Tibial artery (tissue), 4 donors: ENCODE results near the gene KAZN.

Source experiments
- DNase-seq, 2 donors: peaks; one replicate each; pipeline ENCODE4 v3.0.0-alpha.2; 2019
- H3K27ac ChIP-seq, 2 donors: fragments of 200-600 bp; sonication (generic) in 1 of 2; 1 replicate in 1 of 2; 2 replicates in 1 of 2; pipeline ENCODE4 v1.5.1; 2018 to 2019; ENCODE audit warnings: mild to moderate bottlenecking in 1 of 2
- H3K27me3 ChIP-seq, 2 donors: fragments of 200-600 bp; sonication (generic) in 1 of 2; one replicate each; pipeline versions ENCODE4 v1.5.1 to v1.6.0; 2016 to 2019
- H3K36me3 ChIP-seq, 3 donors: fragments of 200-600 bp; sonication (generic) in 2 of 3; one replicate each; pipeline ENCODE4 v1.5.1; 2016 to 2019; ENCODE audit warnings: mild to moderate bottlenecking in 2 of 3
- H3K4me1 ChIP-seq, 4 donors: fragments of 200-600 bp; sonication (generic) in 2 of 4; 1 replicate in 3 of 4; 2 replicates in 1 of 4; pipeline ENCODE4 v1.5.1; 2016 to 2019
- H3K4me3 ChIP-seq, 2 donors: fragments of 200-600 bp; sonication (generic) in 1 of 2; 1 replicate in 1 of 2; 2 replicates in 1 of 2; pipeline ENCODE4 v1.5.1; 2018 to 2019; ENCODE audit warnings: mild to moderate bottlenecking in 2 of 2
- H3K9me3 ChIP-seq, 3 donors: fragments of 200-600 bp; sonication (generic) in 1 of 3; one replicate each; pipeline ENCODE4 v1.5.1; 2016 to 2019
- intact Hi-C: fragments of 100-400 bp; cut with DNase I; formaldehyde crosslinking; loops from one replicate; pipeline ENCODE4 v1.15.0; 2023; ENCODE audit warnings: low total_unique reads
- TF ChIP-seq, protein P1 (sequence below), 2 experiments: fragments of 200-600 bp in 1 of 2; fragments of 450-650 bp in 1 of 2; IDR thresholded peaks; one replicate each; pipeline ENCODE4 v1.5.1; 2017 to 2019; ENCODE audit warnings: antibody characterized with exemption in 2 of 2, mild to moderate bottlenecking in 1 of 2, moderate library complexity in 1 of 2

Gene KAZN

DNA sequence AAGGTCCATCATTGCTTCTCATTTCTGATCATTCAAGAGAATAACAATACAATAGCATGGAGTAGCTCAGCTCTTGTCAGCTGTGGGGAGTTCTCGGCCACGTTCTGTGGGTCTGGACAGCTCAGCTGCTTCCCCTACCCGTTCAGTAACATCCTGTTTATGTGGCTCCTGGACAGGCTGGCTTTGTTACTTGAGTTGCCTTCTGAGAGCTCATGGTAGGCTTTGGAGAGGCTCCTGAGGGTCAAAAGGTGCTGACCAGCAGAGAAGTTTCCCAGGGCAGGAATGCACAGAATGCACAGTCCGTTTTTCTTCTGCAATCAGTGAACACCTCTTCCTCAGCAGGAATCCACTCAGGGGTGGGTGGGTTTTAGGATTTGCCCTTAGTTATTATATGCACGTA, 36.0 kb downstream of the KAZN start:
- H3K27me3 ChIP-seq = peaks cover 0 to 20% of the 10 kb centered on the region in 2 donors
- TF ChIP-seq, protein P1, sequence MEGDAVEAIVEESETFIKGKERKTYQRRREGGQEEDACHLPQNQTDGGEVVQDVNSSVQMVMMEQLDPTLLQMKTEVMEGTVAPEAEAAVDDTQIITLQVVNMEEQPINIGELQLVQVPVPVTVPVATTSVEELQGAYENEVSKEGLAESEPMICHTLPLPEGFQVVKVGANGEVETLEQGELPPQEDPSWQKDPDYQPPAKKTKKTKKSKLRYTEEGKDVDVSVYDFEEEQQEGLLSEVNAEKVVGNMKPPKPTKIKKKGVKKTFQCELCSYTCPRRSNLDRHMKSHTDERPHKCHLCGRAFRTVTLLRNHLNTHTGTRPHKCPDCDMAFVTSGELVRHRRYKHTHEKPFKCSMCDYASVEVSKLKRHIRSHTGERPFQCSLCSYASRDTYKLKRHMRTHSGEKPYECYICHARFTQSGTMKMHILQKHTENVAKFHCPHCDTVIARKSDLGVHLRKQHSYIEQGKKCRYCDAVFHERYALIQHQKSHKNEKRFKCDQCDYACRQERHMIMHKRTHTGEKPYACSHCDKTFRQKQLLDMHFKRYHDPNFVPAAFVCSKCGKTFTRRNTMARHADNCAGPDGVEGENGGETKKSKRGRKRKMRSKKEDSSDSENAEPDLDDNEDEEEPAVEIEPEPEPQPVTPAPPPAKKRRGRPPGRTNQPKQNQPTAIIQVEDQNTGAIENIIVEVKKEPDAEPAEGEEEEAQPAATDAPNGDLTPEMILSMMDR (IDR thresholded peaks at IDR 0.05) = no peak
- no peak overlapping the region for H3K27ac ChIP-seq
- H3K4me3 ChIP-seq = no peak overlapping the region
- DNase-seq = no peak
- no peaks in the 10 kb centered on the region for H3K36me3 ChIP-seq
- no peaks in the 10 kb centered on the region for H3K9me3 ChIP-seq
- no peaks in the 10 kb centered on the region for H3K4me1 ChIP-seq
- intact Hi-C loops = no loop called here

DNA sequence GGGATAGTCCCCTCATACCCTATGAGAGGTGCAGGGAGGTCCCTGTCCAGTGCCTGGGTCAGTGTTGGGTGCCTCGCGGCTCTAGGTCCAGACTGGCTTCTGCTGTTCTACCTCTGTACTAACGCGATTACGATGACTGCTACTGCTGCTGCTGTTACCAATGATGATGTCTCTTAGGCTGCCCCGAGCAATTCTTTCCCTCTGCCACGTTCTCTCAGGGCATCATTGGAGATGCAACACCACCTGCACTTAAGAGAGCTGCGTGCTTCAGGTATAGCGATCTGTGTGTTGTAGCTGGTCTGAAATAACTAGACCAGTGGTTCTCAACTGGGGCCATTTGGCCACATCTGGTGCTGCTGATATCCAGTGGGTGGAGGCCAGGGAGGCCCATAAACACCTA, 36.9 kb downstream of the KAZN start:
- Histone ChIP-seq H3K27ac (no peak overlapping the region), H3K9me3 (no peaks in the 10 kb centered on the region), H3K4me1 (no peaks in the 10 kb centered on the region), H3K27me3 (peaks cover 0 to 20% of the 10 kb centered on the region in 2 donors), H3K36me3 (no peaks in the 10 kb centered on the region), H3K4me3 (no peak overlapping the region)
- no peak for DNase-seq
- intact Hi-C loops = no loop called here
- TF ChIP-seq, protein P1 (IDR thresholded peaks at IDR 0.05) = no peak

DNA sequence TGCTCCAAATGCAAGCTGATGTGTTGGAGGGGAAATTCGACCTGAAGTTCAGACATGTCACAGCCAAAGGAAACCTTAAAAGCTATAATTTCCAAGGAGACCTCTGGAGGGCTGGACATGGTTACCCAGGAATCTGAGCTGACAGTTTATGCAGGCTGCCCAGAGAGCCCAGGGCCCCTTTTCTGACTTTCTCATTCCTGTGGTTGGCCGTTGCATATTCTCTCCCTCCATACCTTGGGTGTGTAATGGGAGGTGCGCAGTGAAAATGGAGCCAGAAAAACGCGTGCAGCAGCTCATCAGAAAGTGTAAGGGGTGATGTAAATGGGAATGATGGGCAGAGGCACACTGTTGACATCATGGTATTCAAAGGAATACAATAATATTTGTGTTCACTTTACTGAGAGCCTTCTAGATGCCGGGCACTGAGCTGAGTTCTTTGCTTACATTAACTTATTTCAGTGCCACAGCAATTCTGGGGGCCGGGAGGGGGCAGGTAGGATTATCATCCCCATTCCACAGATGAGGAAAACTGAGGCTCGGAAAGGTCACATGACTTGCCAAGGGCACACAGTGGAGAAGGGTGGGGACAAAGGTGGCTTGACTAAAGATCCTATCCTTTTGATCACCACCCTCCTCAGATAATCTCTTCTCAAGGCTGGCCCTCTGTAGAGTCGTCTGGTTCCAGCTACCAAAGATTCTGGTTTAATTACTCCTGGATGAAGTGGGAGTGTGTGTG, 38.6 kb downstream of the KAZN start:
- intact Hi-C loops = no loop called here
- no peaks in the 10 kb centered on the region for H3K4me1 ChIP-seq
- H3K4me3 ChIP-seq = no peak overlapping the region
- peaks cover 0 to 14% of the 10 kb centered on the region in 2 donors for H3K27me3 ChIP-seq
- DNase-seq = no peak
- TF ChIP-seq, protein P1 (IDR thresholded peaks at IDR 0.05) = no peak
- no peaks in the 10 kb centered on the region for H3K36me3 ChIP-seq
- no peak overlapping the region for H3K27ac ChIP-seq
- no peaks in the 10 kb centered on the region for H3K9me3 ChIP-seq

DNA sequence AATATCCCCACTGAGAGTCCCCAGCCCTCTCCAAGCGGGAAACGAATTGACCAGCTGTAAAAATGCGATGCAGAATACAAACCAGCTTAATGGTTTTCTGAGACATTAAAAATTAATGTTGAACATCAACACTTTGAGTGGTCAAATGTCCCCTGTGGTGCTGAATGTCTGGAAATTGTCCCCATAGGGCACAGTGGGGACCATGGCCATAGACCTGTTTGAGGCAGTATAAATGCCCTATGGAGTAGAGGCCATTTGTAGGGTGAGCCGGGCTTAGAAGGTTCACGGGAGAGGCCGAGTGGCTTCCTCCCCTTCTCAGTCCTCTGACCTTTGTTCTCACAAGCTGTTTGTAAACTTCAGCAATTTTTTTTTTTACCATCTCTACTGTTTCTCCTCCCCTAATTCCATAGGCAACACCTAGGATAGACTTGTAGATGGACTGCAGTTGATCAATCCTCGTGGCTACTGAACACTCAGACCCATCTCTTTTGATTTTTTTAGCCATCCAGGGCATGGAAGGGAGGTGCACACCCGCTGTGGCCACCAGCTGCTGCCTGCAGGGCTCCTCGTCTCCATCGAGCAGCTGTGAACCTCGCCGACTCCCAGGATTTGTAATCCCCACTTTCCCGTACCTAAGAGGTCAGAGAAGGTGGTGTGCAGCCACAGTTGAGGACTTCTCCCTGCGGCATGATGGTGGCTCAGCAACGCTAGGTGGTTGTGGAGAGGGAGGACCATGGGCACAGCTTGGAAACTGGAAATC, 41.0 kb downstream of the KAZN start:
- TF ChIP-seq, protein P1 (IDR thresholded peaks at IDR 0.05) = no peak
- no peak for DNase-seq
- H3K4me1 ChIP-seq = no peaks in the 10 kb centered on the region

DNA sequence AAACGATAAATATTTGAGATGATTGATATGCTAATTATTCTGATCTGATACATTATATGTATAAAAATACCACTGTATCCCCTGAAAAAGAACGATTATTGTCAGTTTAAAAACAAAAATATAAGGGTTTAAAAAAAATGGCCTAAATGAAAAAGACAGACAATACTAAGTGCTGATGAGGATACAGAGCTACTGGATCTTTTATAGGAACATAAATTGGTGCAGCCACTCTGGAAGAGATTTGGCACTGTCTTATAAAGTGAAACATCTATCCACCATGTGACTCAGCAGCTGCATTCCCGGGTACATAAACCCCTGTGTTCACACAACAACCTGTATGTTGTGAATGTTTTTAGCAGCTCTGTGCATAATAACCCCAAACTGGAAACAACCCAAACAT, 44.2 kb downstream of the KAZN start:
- DNase-seq = no peak
- intact Hi-C loops = no loop called here
- Histone ChIP-seq H3K9me3 (peaks cover 0 to 6% (median 4%) of the 10 kb centered on the region in 3 donors), H3K27me3 (no peaks in the 10 kb centered on the region), H3K4me1 (no peaks in the 10 kb centered on the region), H3K36me3 (no peaks in the 10 kb centered on the region), H3K27ac (no peak overlapping the region), H3K4me3 (no peak overlapping the region)
- TF ChIP-seq, protein P1 (IDR thresholded peaks at IDR 0.05) = no peak

More for the DNA sequence above, 41.0 kb downstream of the KAZN start:
- H3K27ac ChIP-seq = no peak overlapping the region
- peaks cover 0 to 6% (median 0%) of the 10 kb centered on the region in 3 donors for H3K9me3 ChIP-seq
- intact Hi-C loops = no loop called here
- H3K36me3 ChIP-seq = no peaks in the 10 kb centered on the region
- H3K27me3 ChIP-seq = peaks cover 0 to 12% of the 10 kb centered on the region in 2 donors
- H3K4me3 ChIP-seq = no peak overlapping the region
